ENCODE measurements around the gene CKMT2.

- TF ChIP-seq CTCF (IDR thresholded peaks at IDR 0.05): no peak
- TF ChIP-seq POLR2A (IDR thresholded peaks at IDR 0.05): no peak
Measured at GRCh38 chr5:81205058-81205457, 28.1 kb upstream of the CKMT2 start.
